GM23338 (cell line): ENCODE results near the gene ZBP1. TPM values are rescaled to one million over a fixed set of nuclear protein-coding genes. Genes with fewer than 3 reads are reported as not detected.

Experiments
- ATAC-seq: fragments of 200-7000 bp; cut with Tn5 transposase; 3 replicates; pipeline ENCODE4 v1.9.1; 2020
- DNase-seq: peaks from one replicate; pipeline ENCODE4 v3.0.0-alpha.2; 2015; ENCODE audit warnings: low spot score
- H2AFZ ChIP-seq: fragments of 200-600 bp; sonication (generic); 2 replicates; pipeline ENCODE4 v1.8.0; 2016; ENCODE audit warnings: antibody characterized with exemption, mild to moderate bottlenecking, moderate library complexity
- H3F3A ChIP-seq: fragments of 200-600 bp; sonication (generic); replicated peaks from 2 replicates; pipeline ENCODE4 v1.8.0; 2017; ENCODE audit warnings: antibody characterized with exemption, mixed run types, low read depth
- H3K27ac ChIP-seq: fragments of 200-600 bp; sonication (generic); 2 replicates; pipeline ENCODE4 v1.6.1; 2016; ENCODE audit warnings: low read depth
- H3K27me3 ChIP-seq: fragments of 200-600 bp; sonication (generic); 2 replicates; pipeline ENCODE4 v1.8.0; 2016; ENCODE audit warnings: mild to moderate bottlenecking, mixed run types, moderate library complexity; ENCODE audit not compliant: insufficient read depth
- H3K36me3 ChIP-seq: fragments of 200-600 bp; sonication (generic); 2 replicates; pipeline ENCODE4 v1.8.0; 2016; ENCODE audit warnings: mild to moderate bottlenecking; ENCODE audit not compliant: insufficient read depth
- H3K4me1 ChIP-seq: fragments of 200-600 bp; sonication (generic); 2 replicates; pipeline ENCODE4 v1.8.0; 2016; ENCODE audit warnings: mild to moderate bottlenecking, moderate library complexity; ENCODE audit not compliant: insufficient read depth
- H3K4me2 ChIP-seq: fragments of 200-600 bp; sonication (generic); 2 replicates; pipeline ENCODE4 v1.7.1; 2017; ENCODE audit warnings: mixed run types
- H3K4me3 ChIP-seq: fragments of 200-600 bp; sonication (generic); 2 replicates; pipeline ENCODE4 v1.6.1; 2016; ENCODE audit warnings: mixed run types
- H3K79me2 ChIP-seq: fragments of 200-600 bp; sonication (generic); replicated peaks from 2 replicates; pipeline ENCODE4 v1.8.0; 2017; ENCODE audit warnings: mild to moderate bottlenecking; ENCODE audit not compliant: insufficient read depth
- H3K9me2 ChIP-seq: fragments of 200-600 bp; sonication (generic); 2 replicates; pipeline ENCODE4 v1.8.0; 2017; ENCODE audit not compliant: insufficient read depth
- H4K20me1 ChIP-seq: fragments of 200-600 bp; sonication (generic); replicated peaks from 2 replicates; pipeline ENCODE4 v1.8.0; 2017; ENCODE audit warnings: mild to moderate bottlenecking; ENCODE audit not compliant: insufficient read depth
- H3K27ac Mint-ChIP-seq: 2 replicates; pipeline ENCODE4 v1.8.0; 2020; ENCODE audit warnings: inconsistent platforms, mild to moderate bottlenecking, moderate library complexity, mixed read lengths
- H3K27me3 Mint-ChIP-seq: 3 replicates; pipeline ENCODE4 v1.8.0; 2022; ENCODE audit warnings: low read depth, mild to moderate bottlenecking, moderate library complexity, mixed read lengths, inconsistent platforms; ENCODE audit not compliant: insufficient read depth, poor library complexity
- H3K36me3 Mint-ChIP-seq: 3 replicates; pipeline ENCODE4 v1.8.0; 2021; ENCODE audit warnings: low read depth, mild to moderate bottlenecking, inconsistent platforms, moderate library complexity, mixed read lengths
- H3K4me1 Mint-ChIP-seq: 3 replicates; pipeline ENCODE4 v1.8.0; 2020; ENCODE audit warnings: mild to moderate bottlenecking, inconsistent platforms, mixed read lengths
- H3K4me3 Mint-ChIP-seq: 3 replicates; pipeline ENCODE4 v1.8.0; 2021; ENCODE audit warnings: moderate library complexity, mild to moderate bottlenecking, inconsistent platforms, mixed read lengths
- H3K9me3 Mint-ChIP-seq: 3 replicates; pipeline ENCODE4 v1.8.0; 2020; ENCODE audit warnings: moderate library complexity, mild to moderate bottlenecking, inconsistent platforms, mixed read lengths
- CREB1 ChIP-seq: fragments of 250-450 bp; sonication (Bioruptor Pico); IDR thresholded peaks from 2 replicates; pipeline ENCODE4 v1.5.0; 2020; ENCODE audit warnings: low read depth, mild to moderate bottlenecking, moderate library complexity
- EZH2 ChIP-seq: fragments of 200-600 bp; sonication (generic); IDR thresholded peaks from one replicate; pipeline ENCODE4 v1.8.0; 2017; ENCODE audit warnings: antibody characterized with exemption, mild to moderate bottlenecking, low read depth; ENCODE audit not compliant: unreplicated experiment
- EZH2phosphoT487 ChIP-seq: fragments of 200-600 bp; sonication (generic); IDR thresholded peaks from one replicate; pipeline ENCODE4 v1.8.1; 2018; ENCODE audit warnings: antibody characterized with exemption; ENCODE audit not compliant: unreplicated experiment
- JUNB ChIP-seq: IDR thresholded peaks from one replicate; pipeline ENCODE4 v1.6.1; 2016; ENCODE audit warnings: antibody characterized with exemption; ENCODE audit not compliant: unreplicated experiment
- NANOG ChIP-seq: IDR thresholded peaks from 2 replicates; pipeline ENCODE4 v1.6.1; 2016; ENCODE audit warnings: antibody characterized with exemption, borderline replicate concordance
- POLR2AphosphoS5 ChIP-seq: IDR thresholded peaks from 2 replicates; pipeline ENCODE4 v1.6.1; 2016; ENCODE audit warnings: antibody characterized with exemption, low read depth
- STAT1 ChIP-seq: IDR thresholded peaks from one replicate; pipeline ENCODE4 v1.6.1; 2016; ENCODE audit warnings: antibody characterized with exemption; ENCODE audit not compliant: unreplicated experiment
- ZNF114 ChIP-seq: fragments of 250-450 bp; sonication (Bioruptor Pico); IDR thresholded peaks from 2 replicates; pipeline ENCODE4 v1.5.0; 2020; ENCODE audit warnings: mild to moderate bottlenecking, moderate library complexity
- ZNF331 ChIP-seq: fragments of 250-450 bp; sonication (Bioruptor Pico); IDR thresholded peaks from 2 replicates; pipeline ENCODE4 v1.5.0; 2020; ENCODE audit warnings: low read depth, mild to moderate bottlenecking, moderate library complexity
- polyA plus RNA-seq: library from polyadenylated mRNA; unstranded; fragments of >200 nt; fragmentation: Nextera tagmentation; extraction: Ambion mirVana; gene quantifications from 2 replicates; pipeline ENCODE4 v1.2.1, GENCODE V29; 2016
- total RNA-seq: library from RNA; depleted of rRNA; stranded (reverse); fragments of >200 nt; shearing (Covaris generic); gene quantifications from 2 replicates; pipeline ENCODE4 v1.2.3, GENCODE V29; 2014
- TF ChIP-seq, protein P1 (sequence below), 2 experiments: fragments of 200-600 bp in 1 of 2; sonication (generic) in 1 of 2; conservative IDR thresholded peaks; 2 replicates each; pipeline versions ENCODE4 v1.5.1 to v1.6.1; 2016 to 2017; ENCODE audit warnings: antibody characterized with exemption in 2 of 2, low read depth in 2 of 2, mild to moderate bottlenecking in 2 of 2, moderate library complexity in 1 of 2
- TF ChIP-seq, protein P2 (sequence below): fragments of 250-450 bp; sonication (Bioruptor Pico); IDR thresholded peaks from 2 replicates; pipeline ENCODE4 v1.5.0; 2020; ENCODE audit warnings: mild to moderate bottlenecking, moderate library complexity
- TF ChIP-seq, protein P3 (sequence below): IDR thresholded peaks from 2 replicates; pipeline ENCODE4 v1.6.1; 2016; ENCODE audit warnings: antibody characterized with exemption
- TF ChIP-seq, protein P4 (sequence below): IDR thresholded peaks from one replicate; pipeline ENCODE4 v1.6.1; 2018; ENCODE audit warnings: antibody characterized with exemption; ENCODE audit not compliant: unreplicated experiment

Gene ZBP1
- total and polyA plus RNA-seq, 2 experiments from 2014 or later: not detected

DNA sequence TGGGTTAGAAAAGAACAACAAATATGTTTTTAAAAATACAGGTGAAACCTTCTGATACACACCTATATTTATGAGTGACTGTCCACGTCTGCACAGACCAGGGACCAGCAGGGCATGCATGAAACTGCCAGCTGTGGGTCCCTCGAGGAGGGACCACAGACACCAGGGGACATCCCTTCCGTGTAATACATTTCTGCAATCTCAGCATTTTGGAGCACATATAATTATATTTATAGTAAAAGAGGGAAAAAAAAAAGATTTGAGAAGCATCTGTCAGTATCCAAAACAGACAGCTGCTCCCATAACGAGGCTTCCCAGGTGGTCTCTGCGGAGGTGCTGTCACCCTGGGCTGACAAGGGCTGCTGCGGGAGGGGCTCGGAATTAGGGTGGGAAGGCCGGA lies 49.4 kb upstream of the ZBP1 start:
- DNase-seq (no peak), ATAC-seq (no peak)
- H3K36me3 Mint-ChIP-seq: no peaks in the 10 kb centered on the region
- Histone ChIP-seq H3K4me2 (no peak overlapping the region), H3K27me3 (no peaks in the 10 kb centered on the region), H3K4me1 (peaks cover 19% of the 10 kb centered on the region), H3K9me2 (no peaks in the 10 kb centered on the region), H3K4me3 (no peak overlapping the region), H3K36me3 (no peaks in the 10 kb centered on the region), H3F3A (no peaks in the 10 kb centered on the region), H3K27ac (no peak overlapping the region), H4K20me1 (peaks cover 24% of the 10 kb centered on the region; the same call in 1 of the 2 replicates), H3K79me2 (peaks cover 96% of the 10 kb centered on the region), H2AFZ (no peak overlapping the region)
- H3K4me1 Mint-ChIP-seq: peaks cover 61% of the 10 kb centered on the region
- no peak overlapping the region for H3K4me3 Mint-ChIP-seq
- H3K9me3 Mint-ChIP-seq: no peaks in the 10 kb centered on the region
- H3K27ac Mint-ChIP-seq: no peak overlapping the region
- peaks cover 9% of the 10 kb centered on the region for H3K27me3 Mint-ChIP-seq
- TF ChIP-seq CREB1 (CRISPR knock-in tag) (no peak), NANOG (no peak), POLR2AphosphoS5 (no peak), ZNF114 (CRISPR knock-in tag) (no peak), EZH2 (no peak), EZH2phosphoT487 (no peak), JUNB (no peak), STAT1 (no peak), ZNF331 (CRISPR knock-in tag) (no peak)
- TF ChIP-seq, protein P1, sequence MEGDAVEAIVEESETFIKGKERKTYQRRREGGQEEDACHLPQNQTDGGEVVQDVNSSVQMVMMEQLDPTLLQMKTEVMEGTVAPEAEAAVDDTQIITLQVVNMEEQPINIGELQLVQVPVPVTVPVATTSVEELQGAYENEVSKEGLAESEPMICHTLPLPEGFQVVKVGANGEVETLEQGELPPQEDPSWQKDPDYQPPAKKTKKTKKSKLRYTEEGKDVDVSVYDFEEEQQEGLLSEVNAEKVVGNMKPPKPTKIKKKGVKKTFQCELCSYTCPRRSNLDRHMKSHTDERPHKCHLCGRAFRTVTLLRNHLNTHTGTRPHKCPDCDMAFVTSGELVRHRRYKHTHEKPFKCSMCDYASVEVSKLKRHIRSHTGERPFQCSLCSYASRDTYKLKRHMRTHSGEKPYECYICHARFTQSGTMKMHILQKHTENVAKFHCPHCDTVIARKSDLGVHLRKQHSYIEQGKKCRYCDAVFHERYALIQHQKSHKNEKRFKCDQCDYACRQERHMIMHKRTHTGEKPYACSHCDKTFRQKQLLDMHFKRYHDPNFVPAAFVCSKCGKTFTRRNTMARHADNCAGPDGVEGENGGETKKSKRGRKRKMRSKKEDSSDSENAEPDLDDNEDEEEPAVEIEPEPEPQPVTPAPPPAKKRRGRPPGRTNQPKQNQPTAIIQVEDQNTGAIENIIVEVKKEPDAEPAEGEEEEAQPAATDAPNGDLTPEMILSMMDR (conservative IDR thresholded peaks at IDR 0.05; ENCODE audit: low read depth in 2 of 2): no peak
- TF ChIP-seq, protein P2, sequence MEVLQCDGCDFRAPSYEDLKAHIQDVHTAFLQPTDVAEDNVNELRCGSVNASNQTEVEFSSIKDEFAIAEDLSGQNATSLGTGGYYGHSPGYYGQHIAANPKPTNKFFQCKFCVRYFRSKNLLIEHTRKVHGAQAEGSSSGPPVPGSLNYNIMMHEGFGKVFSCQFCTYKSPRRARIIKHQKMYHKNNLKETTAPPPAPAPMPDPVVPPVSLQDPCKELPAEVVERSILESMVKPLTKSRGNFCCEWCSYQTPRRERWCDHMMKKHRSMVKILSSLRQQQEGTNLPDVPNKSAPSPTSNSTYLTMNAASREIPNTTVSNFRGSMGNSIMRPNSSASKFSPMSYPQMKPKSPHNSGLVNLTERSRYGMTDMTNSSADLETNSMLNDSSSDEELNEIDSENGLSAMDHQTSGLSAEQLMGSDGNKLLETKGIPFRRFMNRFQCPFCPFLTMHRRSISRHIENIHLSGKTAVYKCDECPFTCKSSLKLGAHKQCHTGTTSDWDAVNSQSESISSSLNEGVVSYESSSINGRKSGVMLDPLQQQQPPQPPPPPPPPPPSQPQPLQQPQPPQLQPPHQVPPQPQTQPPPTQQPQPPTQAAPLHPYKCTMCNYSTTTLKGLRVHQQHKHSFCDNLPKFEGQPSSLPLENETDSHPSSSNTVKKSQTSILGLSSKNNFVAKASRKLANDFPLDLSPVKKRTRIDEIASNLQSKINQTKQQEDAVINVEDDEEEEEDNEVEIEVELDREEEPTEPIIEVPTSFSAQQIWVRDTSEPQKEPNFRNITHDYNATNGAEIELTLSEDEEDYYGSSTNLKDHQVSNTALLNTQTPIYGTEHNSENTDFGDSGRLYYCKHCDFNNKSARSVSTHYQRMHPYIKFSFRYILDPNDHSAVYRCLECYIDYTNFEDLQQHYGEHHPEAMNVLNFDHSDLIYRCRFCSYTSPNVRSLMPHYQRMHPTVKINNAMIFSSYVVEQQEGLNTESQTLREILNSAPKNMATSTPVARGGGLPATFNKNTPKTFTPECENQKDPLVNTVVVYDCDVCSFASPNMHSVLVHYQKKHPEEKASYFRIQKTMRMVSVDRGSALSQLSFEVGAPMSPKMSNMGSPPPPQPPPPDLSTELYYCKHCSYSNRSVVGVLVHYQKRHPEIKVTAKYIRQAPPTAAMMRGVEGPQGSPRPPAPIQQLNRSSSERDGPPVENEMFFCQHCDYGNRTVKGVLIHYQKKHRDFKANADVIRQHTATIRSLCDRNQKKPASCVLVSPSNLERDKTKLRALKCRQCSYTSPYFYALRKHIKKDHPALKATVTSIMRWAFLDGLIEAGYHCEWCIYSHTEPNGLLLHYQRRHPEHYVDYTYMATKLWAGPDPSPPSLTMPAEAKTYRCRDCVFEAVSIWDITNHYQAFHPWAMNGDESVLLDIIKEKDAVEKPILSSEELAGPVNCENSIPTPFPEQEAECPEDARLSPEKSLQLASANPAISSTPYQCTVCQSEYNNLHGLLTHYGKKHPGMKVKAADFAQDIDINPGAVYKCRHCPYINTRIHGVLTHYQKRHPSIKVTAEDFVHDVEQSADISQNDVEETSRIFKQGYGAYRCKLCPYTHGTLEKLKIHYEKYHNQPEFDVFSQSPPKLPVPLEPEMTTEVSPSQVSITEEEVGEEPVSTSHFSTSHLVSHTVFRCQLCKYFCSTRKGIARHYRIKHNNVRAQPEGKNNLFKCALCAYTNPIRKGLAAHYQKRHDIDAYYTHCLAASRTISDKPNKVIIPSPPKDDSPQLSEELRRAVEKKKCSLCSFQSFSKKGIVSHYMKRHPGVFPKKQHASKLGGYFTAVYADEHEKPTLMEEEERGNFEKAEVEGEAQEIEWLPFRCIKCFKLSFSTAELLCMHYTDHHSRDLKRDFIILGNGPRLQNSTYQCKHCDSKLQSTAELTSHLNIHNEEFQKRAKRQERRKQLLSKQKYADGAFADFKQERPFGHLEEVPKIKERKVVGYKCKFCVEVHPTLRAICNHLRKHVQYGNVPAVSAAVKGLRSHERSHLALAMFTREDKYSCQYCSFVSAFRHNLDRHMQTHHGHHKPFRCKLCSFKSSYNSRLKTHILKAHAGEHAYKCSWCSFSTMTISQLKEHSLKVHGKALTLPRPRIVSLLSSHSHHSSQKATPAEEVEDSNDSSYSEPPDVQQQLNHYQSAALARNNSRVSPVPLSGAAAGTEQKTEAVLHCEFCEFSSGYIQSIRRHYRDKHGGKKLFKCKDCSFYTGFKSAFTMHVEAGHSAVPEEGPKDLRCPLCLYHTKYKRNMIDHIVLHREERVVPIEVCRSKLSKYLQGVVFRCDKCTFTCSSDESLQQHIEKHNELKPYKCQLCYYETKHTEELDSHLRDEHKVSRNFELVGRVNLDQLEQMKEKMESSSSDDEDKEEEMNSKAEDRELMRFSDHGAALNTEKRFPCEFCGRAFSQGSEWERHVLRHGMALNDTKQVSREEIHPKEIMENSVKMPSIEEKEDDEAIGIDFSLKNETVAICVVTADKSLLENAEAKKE (CRISPR knock-in tag): no peak
- TF ChIP-seq, protein P3, sequence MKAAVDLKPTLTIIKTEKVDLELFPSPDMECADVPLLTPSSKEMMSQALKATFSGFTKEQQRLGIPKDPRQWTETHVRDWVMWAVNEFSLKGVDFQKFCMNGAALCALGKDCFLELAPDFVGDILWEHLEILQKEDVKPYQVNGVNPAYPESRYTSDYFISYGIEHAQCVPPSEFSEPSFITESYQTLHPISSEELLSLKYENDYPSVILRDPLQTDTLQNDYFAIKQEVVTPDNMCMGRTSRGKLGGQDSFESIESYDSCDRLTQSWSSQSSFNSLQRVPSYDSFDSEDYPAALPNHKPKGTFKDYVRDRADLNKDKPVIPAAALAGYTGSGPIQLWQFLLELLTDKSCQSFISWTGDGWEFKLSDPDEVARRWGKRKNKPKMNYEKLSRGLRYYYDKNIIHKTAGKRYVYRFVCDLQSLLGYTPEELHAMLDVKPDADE: no peak
- TF ChIP-seq, protein P4, sequence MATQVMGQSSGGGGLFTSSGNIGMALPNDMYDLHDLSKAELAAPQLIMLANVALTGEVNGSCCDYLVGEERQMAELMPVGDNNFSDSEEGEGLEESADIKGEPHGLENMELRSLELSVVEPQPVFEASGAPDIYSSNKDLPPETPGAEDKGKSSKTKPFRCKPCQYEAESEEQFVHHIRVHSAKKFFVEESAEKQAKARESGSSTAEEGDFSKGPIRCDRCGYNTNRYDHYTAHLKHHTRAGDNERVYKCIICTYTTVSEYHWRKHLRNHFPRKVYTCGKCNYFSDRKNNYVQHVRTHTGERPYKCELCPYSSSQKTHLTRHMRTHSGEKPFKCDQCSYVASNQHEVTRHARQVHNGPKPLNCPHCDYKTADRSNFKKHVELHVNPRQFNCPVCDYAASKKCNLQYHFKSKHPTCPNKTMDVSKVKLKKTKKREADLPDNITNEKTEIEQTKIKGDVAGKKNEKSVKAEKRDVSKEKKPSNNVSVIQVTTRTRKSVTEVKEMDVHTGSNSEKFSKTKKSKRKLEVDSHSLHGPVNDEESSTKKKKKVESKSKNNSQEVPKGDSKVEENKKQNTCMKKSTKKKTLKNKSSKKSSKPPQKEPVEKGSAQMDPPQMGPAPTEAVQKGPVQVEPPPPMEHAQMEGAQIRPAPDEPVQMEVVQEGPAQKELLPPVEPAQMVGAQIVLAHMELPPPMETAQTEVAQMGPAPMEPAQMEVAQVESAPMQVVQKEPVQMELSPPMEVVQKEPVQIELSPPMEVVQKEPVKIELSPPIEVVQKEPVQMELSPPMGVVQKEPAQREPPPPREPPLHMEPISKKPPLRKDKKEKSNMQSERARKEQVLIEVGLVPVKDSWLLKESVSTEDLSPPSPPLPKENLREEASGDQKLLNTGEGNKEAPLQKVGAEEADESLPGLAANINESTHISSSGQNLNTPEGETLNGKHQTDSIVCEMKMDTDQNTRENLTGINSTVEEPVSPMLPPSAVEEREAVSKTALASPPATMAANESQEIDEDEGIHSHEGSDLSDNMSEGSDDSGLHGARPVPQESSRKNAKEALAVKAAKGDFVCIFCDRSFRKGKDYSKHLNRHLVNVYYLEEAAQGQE: no peak
